HepG2 (cell line): Measurements from ENCODE around the gene FYTTD1. TPM values are rescaled to one million over a fixed set of nuclear protein-coding genes. Genes with fewer than 3 reads are reported as not detected.
A peak's percentile ranks its signal among the peaks of the same experiment; 100 is the strongest.

Experiments
- CBX2 ChIP-seq, 2 experiments: fragments of 200-600 bp in 1 of 2; sonication (generic); formaldehyde crosslinking in 1 of 2; IDR thresholded peaks; 2 replicates each; pipeline versions ENCODE4 v1.7.0 to v1.8.1; 2018 to 2022; ENCODE audit warnings: low read depth in 2 of 2, low read length in 1 of 2, mild to moderate bottlenecking in 1 of 2, missing genetic modification reagents in 1 of 2
- ELK4 ChIP-seq: sonication (generic); formaldehyde crosslinking; IDR thresholded peaks from 2 replicates; pipeline ENCODE4 v1.9.0; 2021; ENCODE audit warnings: missing genetic modification reagents, borderline replicate concordance
- HNF4G ChIP-seq, 2 experiments: sonication (generic) in 1 of 2; formaldehyde crosslinking in 1 of 2; IDR thresholded peaks; 2 replicates each; pipeline versions ENCODE4 v1.4.0 to v1.6.1; 2011 to 2020; ENCODE audit warnings: borderline replicate concordance in 2 of 2, low read depth in 2 of 2, mild to moderate bottlenecking in 2 of 2, low read length in 1 of 2, missing genetic modification reagents in 1 of 2, moderate library complexity in 1 of 2
- JDP2 ChIP-seq: sonication (generic); formaldehyde crosslinking; IDR thresholded peaks from 2 replicates; pipeline ENCODE4 v1.8.1; 2022; ENCODE audit warnings: missing genetic modification reagents, borderline replicate concordance
- KAT2B ChIP-seq: fragments of 150-350 bp; IDR thresholded peaks from 2 replicates; pipeline ENCODE4 v1.6.1; 2014; ENCODE audit warnings: low read depth, low read length, borderline replicate concordance
- RFX3 ChIP-seq: IDR thresholded peaks from 2 replicates; pipeline ENCODE4 v1.6.1; 2016; ENCODE audit warnings: missing biosample characterization, missing genetic modification reagents
- RORA ChIP-seq: sonication (generic); formaldehyde crosslinking; IDR thresholded peaks from 2 replicates; pipeline ENCODE4 v1.5.0; 2020; ENCODE audit warnings: mild to moderate bottlenecking, missing genetic modification reagents, moderate library complexity
- TMF1 ChIP-seq: sonication (generic); formaldehyde crosslinking; IDR thresholded peaks from 2 replicates; pipeline ENCODE4 v1.8.1; 2022; ENCODE audit warnings: low read depth, missing genetic modification reagents
- ZHX2 ChIP-seq, 2 experiments: sonication (generic) in 1 of 2; formaldehyde crosslinking in 1 of 2; IDR thresholded peaks; 2 replicates each; pipeline versions ENCODE4 v1.6.1 to v1.9.0; 2014 to 2022; ENCODE audit warnings: antibody characterized with exemption in 1 of 2, borderline replicate concordance in 1 of 2, inconsistent platforms in 1 of 2, low read depth in 1 of 2, missing genetic modification reagents in 1 of 2
- ZNF138 ChIP-seq: sonication (generic); formaldehyde crosslinking; IDR thresholded peaks from 2 replicates; pipeline ENCODE4 v1.5.0; 2020; ENCODE audit warnings: mild to moderate bottlenecking, low read depth, missing genetic modification reagents
- ZNF225 ChIP-seq: sonication (generic); formaldehyde crosslinking; IDR thresholded peaks from 2 replicates; pipeline ENCODE4 v1.4.0; 2020; ENCODE audit warnings: mild to moderate bottlenecking, missing genetic modification reagents
- ZNF282 ChIP-seq: fragments of 450-650 bp; IDR thresholded peaks from 2 replicates; pipeline ENCODE4 v1.6.1; 2018; ENCODE audit not compliant: partially characterized antibody
- ZNF3 ChIP-seq: IDR thresholded peaks from 2 replicates; pipeline ENCODE4 v1.7.0; 2017; ENCODE audit warnings: inconsistent platforms
- ZNF343 ChIP-seq: sonication (generic); formaldehyde crosslinking; IDR thresholded peaks from 2 replicates; pipeline ENCODE4 v1.4.0; 2020; ENCODE audit warnings: mild to moderate bottlenecking, missing genetic modification reagents
- ZNF367 ChIP-seq: sonication (generic); formaldehyde crosslinking; IDR thresholded peaks from 2 replicates; pipeline ENCODE4 v1.4.0; 2020; ENCODE audit warnings: missing genetic modification reagents, borderline replicate concordance
- ZSCAN31 ChIP-seq: sonication (generic); formaldehyde crosslinking; IDR thresholded peaks from 2 replicates; pipeline ENCODE4 v1.5.0; 2020; ENCODE audit warnings: low read depth, mild to moderate bottlenecking, missing genetic modification reagents
- polyA plus RNA-seq, 8 experiments: library from polyadenylated mRNA; depleted of rRNA in 3 of 8; stranded (reverse) in 7 of 8; unstranded in 1 of 8; fragments of >200 nt; fragmentation: Illumina TruSeq in 4 of 8; extraction: Trizol in 4 of 8; gene quantifications; 2 replicates each; pipeline versions ENCODE4 v1.2.1 to v1.2.3, GENCODE V29; 2011 to 2016; ENCODE audit warnings: low read depth in 4 of 8, missing spikeins in 1 of 8, mixed read lengths in 1 of 8; ENCODE audit not compliant: insufficient read depth in 1 of 8
- total RNA-seq, 5 experiments: library from RNA; depleted of rRNA; stranded (reverse); fragments of >200 nt; fragmentation: Illumina TruSeq; extraction: Trizol; gene quantifications; 2 replicates each; pipeline ENCODE4 v1.2.3, GENCODE V29; 2016; ENCODE audit warnings: low read depth in 1 of 5
- TF ChIP-seq, protein P1 (sequence below): sonication (generic); formaldehyde crosslinking; IDR thresholded peaks from 2 replicates; pipeline ENCODE4 v1.9.0; 2021; ENCODE audit warnings: missing genetic modification reagents, mild to moderate bottlenecking, borderline replicate concordance

FYTTD1 gene
- total and polyA plus RNA-seq, 2 of the 13 experiments (the other 11 are each of a cell fraction or from before 2014, with no cell fraction given), result 6.5 to 28.8 TPM

- TF ChIP-seq, protein P1, sequence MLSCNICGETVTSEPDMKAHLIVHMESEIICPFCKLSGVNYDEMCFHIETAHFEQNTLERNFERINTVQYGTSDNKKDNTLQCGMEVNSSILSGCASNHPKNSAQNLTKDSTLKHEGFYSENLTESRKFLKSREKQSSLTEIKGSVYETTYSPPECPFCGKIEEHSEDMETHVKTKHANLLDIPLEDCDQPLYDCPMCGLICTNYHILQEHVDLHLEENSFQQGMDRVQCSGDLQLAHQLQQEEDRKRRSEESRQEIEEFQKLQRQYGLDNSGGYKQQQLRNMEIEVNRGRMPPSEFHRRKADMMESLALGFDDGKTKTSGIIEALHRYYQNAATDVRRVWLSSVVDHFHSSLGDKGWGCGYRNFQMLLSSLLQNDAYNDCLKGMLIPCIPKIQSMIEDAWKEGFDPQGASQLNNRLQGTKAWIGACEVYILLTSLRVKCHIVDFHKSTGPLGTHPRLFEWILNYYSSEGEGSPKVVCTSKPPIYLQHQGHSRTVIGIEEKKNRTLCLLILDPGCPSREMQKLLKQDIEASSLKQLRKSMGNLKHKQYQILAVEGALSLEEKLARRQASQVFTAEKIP (CRISPR knock-in tag), result no peak
- TF ChIP-seq CBX2 (IDR thresholded peaks at IDR 0.05; ENCODE audit: low read depth, low read length), result no peak
- no peak for TF ChIP-seq CBX2 (CRISPR knock-in tag; IDR thresholded peaks at IDR 0.05; ENCODE audit: low read depth)
- 0 out of 2 replicates have a peak, but pooled peaks have one; percentile 32 for TF ChIP-seq ZNF343 (CRISPR knock-in tag)
- no peak for TF ChIP-seq ZNF225 (CRISPR knock-in tag)
- TF ChIP-seq JDP2 (CRISPR knock-in tag), result no peak
- TF ChIP-seq RORA (CRISPR knock-in tag), result no peak
- TF ChIP-seq KAT2B, result no peak
- no peak for TF ChIP-seq ZNF138
- 0 out of 2 replicates have a peak, but pooled peaks have one; percentile 11 for TF ChIP-seq ZHX2 (IDR thresholded peaks at IDR 0.05; ENCODE audit: low read depth)
- no peak for TF ChIP-seq ZHX2 (CRISPR knock-in tag; IDR thresholded peaks at IDR 0.05; ENCODE audit: borderline replicate concordance)
- TF ChIP-seq ZNF3 (CRISPR knock-in tag), result peak; percentile 98
- TF ChIP-seq TMF1, result no peak
- no peak for TF ChIP-seq ZNF282
- TF ChIP-seq ZNF367 (CRISPR knock-in tag), result no peak
- peak; percentile 84 for TF ChIP-seq HNF4G (IDR thresholded peaks at IDR 0.05; ENCODE audit: borderline replicate concordance, low read depth, low read length)
- peak; percentile 66; the same call in 1 of the 2 replicates for TF ChIP-seq HNF4G (CRISPR knock-in tag; IDR thresholded peaks at IDR 0.05; ENCODE audit: borderline replicate concordance, low read depth)
- no peak for TF ChIP-seq ELK4
- no peak for TF ChIP-seq ZSCAN31
- TF ChIP-seq RFX3 (CRISPR knock-in tag), result no peak
These were observed 71.1 kb downstream of the FYTTD1 start (continued) for GRCh38 chr3:197820550-197821335.
